GM18870 (cell line): Measurements from ENCODE around the gene CAMSAP1.

Experiments
- ATAC-seq: cut with Tn5 transposase; IDR thresholded peaks from one replicate; pipeline ENCODE4 v1.9.1; 2021; ENCODE audit warnings: moderate library complexity; ENCODE audit not compliant: unreplicated experiment

Gene CAMSAP1

DNA sequence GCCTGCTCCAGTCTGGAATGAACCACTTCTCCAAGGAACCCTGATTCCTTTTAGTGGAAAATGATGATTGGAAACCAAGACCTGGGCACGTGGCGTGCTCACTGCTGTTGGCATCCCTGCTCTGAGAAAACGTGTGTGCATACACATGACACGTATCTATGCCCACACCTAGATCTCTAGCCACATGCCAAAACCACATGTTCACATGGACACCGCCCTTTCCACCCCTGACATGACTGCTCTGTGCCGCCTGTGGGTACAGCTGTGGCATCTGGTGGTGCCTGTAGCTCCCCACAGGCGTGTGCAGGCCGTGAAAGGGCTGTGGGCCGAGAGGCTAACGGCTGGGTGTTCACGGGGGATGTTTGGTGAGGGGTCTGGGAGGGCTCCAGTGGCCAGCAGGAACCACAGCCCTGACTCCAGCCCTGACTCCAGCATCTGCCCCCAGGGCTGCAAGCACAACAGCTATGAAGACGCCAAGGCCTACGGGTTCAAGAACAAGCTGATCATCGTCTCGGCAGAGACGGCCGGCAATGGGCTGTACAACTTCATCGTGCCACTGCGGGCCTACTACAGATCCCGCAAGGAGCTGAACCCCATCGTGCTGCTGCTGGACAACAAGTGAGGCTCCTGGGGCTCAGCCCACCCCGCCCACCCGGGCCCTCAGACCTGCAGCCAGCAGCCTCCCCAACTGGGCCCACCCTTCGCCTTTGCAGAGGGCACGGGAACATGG is 130.3 kb downstream of the CAMSAP1 start:
- no peak for ATAC-seq

DNA sequence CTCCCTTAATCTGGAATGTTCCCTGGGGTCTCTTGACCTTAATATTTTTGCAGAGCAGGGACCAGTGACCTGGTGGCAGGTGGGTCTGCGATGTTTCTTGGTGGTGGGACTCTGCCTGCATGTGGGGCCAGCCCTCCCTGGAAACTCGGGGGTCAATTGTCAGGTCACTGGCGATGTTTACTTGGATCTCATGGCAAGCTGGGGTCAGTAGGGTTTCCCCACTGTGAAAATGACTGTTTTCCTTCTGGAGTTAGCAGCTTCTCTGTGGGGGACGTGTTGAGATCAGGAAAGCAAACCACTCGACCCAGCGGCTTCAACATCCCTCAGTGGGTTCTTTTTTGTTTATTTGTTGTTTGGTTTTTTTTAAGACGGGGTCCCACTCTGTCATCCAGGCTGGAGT is 131.4 kb downstream of the CAMSAP1 start:
- ATAC-seq = no peak

GRCh38 chr9:135774794-135775525 is 132.4 kb downstream of the CAMSAP1 start:
- ATAC-seq = no peak

- ATAC-seq = no peak
Measured at GRCh38 chr9:135774239-135774747, 133.1 kb downstream of the CAMSAP1 start.

GRCh38 chr9:135773530-135774238 is 133.7 kb downstream of the CAMSAP1 start:
- no peak for ATAC-seq

DNA sequence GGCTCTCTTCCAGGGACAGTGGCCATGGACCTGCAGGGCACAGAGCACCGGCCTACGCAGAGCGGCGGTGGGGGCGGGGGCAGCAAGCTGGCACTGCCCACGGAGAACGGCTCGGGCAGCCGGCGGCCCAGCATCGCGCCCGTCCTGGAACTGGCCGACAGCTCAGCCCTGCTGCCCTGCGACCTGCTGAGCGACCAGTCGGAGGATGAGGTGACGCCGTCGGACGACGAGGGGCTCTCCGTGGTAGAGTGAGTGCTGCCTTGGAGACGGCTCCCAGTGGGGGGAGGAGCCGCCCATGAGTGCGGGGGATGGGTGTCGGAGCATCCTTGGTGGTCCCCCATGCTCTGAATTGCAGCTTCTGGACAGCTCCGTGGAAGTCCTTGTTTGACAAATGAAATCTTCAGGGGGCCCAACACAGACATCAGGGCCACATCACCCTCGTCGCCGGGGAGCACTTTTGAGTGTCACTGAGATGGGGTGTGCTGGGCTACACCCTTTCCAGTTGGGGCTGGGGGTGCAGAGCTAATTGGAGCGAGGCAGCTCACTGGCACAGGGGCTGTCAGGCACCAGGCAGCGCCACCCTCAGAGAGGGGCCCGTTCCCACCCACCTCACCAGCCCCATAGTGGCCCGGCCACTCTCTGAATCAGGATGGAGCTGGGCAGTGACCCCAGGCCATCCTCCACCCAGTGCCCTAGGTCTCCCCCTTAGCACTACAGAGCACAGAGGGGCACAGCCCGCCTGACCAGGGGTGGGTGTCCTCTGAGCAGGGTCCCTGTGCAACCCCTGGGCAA is 134.4 kb downstream of the CAMSAP1 start:
- no peak for ATAC-seq

DNA sequence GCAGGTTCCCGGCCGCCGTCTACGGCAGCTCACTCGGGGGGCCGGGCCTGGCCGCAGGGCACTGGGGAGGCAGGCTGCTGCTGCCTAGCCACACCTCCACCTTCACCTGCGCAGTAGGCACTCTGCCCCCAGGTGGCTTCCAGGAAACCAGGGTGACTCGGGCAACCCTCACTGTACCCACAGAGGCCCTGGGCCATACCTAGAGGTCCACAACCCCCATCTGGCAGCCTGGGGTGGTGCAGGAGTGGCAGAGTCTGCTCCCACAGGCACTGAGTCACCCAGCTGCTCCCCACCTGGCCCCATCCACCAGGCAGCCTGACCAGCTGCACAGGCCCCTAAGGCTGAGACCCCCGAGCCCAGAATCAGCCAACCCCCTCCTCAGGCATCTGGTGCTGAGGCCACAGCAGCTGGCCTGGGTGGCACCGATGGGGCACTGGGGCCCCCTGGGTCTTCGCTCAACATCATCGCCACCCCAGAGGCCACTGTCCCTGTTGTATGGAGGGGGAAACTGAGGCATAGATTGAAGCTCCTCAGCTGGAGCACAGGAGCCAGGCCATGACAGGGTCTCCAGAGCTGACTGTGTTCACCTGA is 135.2 kb downstream of the CAMSAP1 start:
- no peak for ATAC-seq

DNA sequence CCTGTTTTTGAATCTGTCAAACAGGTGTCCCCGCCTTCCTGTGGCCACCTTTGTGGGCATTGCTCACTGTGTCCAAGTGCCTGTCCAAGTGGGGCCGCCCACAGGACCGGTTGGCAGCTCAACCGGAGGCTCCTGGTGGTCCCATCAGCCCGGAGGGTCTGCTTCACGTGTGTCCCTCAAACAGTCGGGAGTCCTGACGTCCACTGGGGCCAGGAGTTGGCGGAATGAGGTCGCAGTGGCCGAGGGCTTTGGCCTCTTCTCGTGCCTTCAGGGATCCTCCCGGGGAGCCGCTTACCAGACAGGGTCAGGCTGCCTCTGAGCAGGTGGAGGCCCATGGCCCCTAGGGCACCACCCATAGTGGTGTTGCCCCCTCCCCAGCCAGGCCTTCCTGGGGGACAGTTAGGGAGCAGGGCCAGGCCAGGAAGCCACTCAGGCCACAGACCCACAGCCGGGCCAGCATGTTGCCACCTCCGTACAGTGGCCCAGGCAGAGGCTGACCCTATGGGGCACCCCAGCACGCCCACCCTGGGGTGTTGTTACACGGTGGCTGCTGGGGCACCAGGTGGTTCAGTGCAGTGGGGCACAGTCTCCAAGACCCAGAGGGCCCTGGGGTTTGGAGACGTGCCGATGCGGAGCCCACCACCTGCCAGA is 135.8 kb downstream of the CAMSAP1 start:
- no peak for ATAC-seq

DNA sequence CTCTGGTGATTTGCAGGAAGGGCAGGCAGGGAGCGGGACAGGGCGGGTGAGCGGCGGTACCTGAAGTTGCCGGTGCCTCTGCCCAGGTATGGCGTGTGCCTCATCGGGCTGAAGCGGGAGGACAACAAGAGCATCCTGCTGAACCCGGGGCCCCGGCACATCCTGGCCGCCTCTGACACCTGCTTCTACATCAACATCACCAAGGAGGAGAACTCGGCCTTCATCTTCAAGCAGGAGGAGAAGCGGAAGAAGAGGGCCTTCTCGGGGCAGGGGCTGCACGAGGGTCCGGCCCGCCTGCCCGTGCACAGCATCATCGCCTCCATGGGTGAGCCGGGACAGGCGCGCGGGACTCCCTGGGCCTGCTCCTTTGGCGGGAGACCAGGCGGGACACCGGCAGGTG is 136.6 kb downstream of the CAMSAP1 start:
- ATAC-seq = no peak

GRCh38 chr9:135770203-135770535 is 137.2 kb downstream of the CAMSAP1 start:
- no peak for ATAC-seq

DNA sequence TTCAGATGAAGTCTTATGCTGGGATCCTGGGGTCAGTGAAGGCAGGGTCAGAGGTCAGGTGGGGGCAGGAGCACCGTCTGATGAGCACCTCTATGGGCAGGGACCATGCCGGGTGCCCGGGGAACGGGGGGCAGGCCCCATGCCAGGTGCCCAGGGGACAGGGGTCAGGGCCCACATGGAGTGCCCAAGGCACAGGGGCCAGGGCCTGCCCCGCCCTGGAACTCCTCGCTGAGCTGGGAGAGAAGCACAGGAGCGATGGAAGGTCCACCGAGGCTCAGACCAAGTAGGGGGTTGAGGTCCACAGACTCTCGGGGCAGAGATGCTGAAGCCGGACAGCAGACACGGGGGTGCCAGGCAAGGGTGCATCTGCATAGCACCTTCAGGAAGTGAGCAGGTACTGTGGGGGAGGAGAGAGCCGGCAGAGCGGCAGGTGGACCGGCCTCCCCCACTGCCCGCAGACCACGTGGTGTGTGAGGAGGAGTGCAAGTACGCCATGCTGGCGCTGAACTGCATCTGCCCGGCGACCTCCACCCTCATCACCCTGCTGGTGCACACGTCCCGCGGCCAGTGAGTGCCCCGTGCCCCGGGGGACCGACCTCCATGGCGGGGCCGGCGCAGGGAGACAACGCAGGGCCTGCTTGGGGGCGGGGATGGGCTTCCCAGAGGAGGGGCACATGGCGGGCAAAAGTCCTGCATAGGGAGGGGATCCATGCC is 137.7 kb downstream of the CAMSAP1 start:
- no peak for ATAC-seq

DNA sequence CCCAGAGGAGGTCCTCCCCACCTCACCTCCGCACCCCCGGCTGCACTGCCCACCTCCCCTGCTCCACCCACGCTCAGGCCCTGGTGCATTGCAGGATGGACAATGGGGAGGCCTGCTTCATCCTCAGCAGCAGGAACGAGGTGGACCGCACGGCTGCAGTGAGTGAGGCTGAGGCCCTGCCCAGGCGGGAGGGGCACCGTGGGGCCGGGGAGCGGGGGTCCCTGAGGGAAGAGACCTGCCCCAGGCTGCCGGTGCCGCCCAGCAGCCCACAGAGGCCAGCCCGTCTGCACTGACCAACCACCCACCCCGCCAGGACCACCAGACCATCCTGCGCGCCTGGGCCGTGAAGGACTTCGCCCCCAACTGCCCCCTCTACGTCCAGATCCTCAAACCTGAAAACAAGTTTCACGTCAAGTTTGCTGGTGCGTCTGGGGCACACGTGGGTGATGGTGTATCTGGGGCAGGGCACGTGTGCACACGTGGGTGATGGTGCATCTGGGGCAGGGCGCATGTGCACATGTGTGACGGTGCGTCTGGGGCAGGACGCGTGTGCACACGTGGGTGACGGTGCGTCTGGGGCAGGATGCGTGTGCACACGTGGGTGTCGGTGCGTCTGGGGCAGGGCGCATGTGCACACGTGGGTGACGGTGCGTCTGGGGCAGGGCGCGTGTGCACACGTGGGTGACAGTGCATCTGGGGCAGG is 138.7 kb downstream of the CAMSAP1 start:
- ATAC-seq = no peak

DNA sequence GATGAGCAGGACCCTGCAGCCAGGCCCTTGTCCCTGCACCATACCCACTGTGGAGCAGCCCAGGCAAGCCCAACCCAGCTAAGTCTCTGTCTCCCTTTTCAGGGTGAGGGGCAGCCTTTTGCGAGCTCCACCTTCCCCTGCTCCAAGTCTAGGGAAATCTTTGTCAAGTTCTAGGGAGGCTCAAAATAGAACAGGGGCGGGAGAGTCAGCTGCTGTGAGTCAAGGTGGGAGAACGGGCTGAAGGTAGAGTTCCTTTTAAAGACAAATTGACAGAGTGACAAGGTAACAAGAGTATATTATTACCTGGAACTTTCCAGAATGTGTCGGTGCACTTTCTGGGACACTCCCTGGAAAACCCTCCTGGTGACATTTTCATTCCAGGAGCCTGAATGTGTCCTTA is 140.6 kb downstream of the CAMSAP1 start:
- no peak for ATAC-seq

DNA sequence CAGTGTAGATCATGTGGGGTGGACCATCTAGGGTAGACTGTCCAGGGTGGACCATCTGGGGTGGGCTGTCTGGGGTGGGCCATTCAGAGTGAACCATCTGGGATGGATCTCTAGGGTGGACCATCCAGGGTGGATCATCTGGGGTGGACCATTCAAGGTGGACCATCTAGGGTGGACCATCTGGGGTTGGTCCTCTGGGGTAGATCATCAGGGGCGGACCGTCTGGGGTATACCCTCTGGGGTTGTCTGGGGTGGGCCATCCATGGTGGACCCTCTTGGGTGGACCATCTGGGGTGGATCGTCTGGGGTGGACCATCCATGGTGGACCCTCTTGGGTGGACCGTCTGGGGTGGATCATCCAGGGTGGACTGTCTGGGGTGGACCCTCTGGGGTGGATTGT is 141.1 kb downstream of the CAMSAP1 start:
- no peak for ATAC-seq

DNA sequence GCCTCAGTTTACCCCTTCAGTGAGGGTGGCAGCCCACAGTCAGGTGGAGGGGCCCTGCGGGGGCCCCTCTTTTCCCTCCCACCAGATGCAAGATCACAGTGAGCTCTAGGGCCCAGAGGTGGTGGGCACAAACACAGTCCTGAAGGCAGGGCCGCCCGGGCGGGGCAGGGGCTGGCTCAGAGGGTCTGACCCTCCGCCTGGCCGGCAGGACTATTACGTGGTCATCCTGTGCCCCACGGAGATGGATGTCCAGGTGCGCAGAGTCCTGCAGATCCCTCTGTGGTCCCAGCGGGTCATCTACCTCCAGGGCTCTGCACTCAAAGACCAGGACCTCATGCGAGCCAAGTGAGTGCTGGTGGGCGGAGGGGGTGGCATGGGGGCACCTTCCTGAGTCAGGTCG is 141.9 kb downstream of the CAMSAP1 start:
- ATAC-seq = no peak

DNA sequence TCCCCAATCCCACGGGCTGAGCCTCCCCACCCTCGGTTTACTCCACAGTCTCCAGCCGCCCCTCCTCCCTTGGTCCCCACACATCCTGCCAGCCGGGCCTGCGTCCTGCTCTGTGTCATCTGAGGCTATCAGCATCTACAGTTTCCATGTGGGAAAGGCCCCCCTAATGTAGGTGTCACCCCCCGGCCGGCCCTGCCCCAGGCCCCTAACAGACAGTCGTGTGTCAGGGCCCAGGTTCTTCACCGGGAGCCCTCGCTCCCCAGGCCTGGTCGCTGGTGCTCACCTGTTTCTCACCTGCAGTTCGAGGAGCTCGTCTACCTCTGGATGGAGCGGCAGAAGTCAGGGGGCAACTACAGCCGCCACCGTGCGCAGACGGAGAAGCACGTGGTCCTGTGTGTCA is 142.6 kb downstream of the CAMSAP1 start:
- ATAC-seq = no peak

- ATAC-seq = no peak
Measured at GRCh38 chr9:135763716-135764446, 143.5 kb downstream of the CAMSAP1 start.

DNA sequence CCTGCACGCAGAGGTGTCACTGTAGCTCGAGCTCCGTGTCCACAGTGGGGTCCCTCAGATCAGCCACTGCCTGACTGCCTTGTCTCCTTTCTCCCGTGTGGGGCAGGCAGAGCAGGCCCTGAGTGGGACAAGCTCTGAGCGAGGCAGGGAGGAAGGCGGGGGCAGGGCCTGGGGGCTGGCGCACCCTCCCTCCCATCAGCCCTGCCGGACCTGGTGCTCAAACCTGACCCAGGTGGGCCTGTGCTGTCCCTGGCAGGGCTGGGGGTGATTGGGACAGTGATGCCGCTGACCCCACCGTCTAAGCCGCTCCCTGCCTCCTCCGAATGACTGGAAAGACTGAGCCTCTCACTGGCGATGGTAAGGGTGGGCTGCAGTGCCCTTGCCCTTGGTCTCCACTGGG is 144.4 kb downstream of the CAMSAP1 start:
- ATAC-seq = no peak
